AG10803 (cell line): ENCODE data around the gene SIX3.

Source experiments
- DNase-seq: peaks from one replicate; pipeline ENCODE4 v3.0.0; 2010; ENCODE audit warnings: low read depth
- H3K4me3 ChIP-seq: 2 replicates; pipeline ENCODE4 v1.5.1; 2011; ENCODE audit warnings: mild to moderate bottlenecking, low read length, control low read depth
- TF ChIP-seq, protein P1 (sequence below): conservative IDR thresholded peaks from 2 replicates; pipeline ENCODE4 v1.5.1; 2011; ENCODE audit warnings: mild to moderate bottlenecking, low read length, control low read depth, inconsistent platforms

Gene SIX3

DNA sequence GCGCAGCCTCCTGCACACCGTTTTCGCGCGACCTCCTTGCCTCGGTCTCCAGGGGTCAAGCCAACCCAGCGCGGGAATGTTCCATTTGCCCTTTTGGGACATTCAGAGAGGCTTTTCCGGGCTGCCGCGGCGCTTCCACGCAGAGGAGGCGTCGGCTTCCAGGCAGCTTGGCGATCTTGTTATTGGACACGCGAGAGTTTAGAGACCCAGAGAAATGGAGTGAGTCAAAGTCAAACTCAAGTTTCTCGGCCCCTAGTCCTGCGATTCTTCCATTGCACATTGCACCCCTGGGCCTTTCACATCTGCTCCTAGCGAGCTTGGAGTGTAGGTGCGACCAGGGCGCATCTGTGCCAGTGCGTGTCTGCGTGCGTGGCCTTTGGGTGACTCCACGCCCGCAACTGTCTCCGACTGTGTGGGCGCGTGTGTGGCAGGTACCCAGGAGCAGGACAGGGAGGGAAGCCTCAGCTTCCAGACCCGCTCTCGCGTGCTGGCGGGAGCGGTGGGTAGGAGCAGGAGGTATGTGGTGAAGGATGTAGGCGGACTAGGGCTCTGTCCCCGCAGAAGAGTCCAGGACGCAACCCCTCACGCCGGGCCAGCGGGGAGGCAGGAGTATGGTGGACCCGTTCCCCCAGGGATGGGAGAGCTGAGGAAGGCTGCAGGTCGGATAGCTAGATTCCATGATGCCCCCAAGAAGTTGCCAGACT lies 13.5 kb downstream of the SIX3 start:
- no peak for DNase-seq
- peak overlapping the region; percentile 26 for H3K4me3 ChIP-seq
- TF ChIP-seq, protein P1, sequence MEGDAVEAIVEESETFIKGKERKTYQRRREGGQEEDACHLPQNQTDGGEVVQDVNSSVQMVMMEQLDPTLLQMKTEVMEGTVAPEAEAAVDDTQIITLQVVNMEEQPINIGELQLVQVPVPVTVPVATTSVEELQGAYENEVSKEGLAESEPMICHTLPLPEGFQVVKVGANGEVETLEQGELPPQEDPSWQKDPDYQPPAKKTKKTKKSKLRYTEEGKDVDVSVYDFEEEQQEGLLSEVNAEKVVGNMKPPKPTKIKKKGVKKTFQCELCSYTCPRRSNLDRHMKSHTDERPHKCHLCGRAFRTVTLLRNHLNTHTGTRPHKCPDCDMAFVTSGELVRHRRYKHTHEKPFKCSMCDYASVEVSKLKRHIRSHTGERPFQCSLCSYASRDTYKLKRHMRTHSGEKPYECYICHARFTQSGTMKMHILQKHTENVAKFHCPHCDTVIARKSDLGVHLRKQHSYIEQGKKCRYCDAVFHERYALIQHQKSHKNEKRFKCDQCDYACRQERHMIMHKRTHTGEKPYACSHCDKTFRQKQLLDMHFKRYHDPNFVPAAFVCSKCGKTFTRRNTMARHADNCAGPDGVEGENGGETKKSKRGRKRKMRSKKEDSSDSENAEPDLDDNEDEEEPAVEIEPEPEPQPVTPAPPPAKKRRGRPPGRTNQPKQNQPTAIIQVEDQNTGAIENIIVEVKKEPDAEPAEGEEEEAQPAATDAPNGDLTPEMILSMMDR: no peak

DNA sequence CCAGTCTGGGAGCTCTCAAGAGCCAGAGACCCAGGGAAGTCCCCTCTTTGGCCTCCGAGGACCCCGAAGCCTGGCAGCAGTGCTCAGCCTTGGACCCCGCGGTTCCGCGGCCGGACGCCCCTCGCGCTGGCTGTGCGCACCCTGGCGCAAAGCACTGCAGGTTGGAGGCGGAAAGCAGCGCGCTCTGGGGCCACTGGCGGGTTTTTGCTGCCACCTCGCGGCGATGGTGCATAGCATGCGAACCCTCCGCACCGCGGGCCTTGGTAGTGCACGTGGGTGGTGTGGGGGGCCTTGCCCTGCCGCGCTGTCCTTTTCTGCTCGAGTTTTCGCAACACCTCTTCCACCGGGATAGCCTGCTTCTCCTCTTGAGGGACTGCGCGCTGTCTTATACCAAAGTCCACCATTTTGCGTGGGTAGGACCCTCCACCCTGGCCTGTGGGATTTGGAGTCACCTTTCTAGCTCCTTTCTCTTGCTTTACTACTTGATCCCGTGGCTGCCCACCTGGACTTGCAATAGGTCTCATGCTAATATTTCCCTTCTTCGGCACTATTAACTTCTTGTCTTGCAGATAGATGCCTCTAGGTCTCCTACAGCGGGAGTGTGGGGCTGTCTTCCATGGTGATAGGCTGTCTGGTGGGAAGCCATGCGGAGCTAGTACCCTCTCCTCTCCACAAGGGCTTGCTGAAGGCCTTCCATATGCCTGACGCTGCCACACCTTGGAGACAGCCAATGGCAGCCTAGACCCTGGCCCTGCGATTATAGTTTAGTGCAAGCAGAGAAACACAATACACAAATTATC lies 14.3 kb downstream of the SIX3 start:
- DNase-seq: peak; percentile 54
- TF ChIP-seq, protein P1: peak; percentile 76
- H3K4me3 ChIP-seq: peak overlapping the region; percentile 26

DNA sequence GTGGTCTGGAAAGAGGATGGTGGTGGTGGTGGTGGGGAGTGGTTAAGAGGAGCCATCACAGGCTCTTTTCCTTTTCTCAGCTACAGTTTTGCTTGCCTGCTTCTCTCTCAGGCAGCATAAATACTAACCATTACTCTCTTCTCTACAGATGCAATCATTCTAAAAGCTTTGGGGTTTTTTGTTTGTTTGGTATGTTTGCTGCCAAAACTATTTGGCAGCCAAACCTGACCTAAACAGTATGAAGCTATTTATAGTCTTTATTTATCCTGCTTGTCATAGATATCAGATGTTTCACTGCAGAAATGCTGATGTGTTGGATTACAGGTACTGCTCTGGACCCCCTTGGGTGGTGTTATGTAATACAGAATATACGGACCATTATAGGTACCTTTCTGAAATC lies 15.3 kb downstream of the SIX3 start:
- TF ChIP-seq, protein P1: no peak
- H3K4me3 ChIP-seq: no peak overlapping the region

DNA sequence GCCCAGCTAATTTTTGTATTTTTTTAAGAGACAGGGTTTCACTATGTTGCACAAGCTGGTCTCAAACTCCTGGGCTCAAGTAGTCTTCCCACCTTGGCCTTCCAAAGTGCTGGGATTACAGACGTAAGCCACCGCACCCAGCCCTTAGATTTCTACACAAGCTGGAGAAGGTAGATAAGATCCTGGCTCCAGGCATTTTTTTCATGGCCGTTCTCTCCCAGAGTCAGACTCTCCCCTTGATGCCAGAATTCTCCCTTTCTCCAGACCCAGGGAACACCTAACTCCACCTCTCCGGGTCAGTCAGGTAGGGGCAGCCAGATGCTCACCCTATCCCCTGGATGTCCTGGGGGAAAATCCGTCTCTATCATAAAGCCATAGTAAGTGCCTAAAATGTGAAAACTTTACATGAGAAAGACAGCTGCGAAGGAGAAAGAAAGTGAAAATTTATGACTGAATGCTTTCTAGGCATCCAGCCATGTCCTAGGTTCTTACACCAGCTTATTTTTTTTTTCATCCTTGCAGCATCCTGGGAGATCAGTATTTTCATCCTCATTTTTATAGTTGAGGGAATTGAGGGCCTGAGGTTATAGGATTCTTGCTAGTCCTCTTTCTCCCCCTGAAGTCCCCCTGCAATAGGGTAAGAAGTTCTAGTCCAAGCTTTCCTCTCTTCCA lies 16.3 kb downstream of the SIX3 start:
- H3K4me3 ChIP-seq: no peak overlapping the region
- TF ChIP-seq, protein P1: no peak
- no peak for DNase-seq

More for the DNA sequence above, 15.3 kb downstream of the SIX3 start:
- DNase-seq: peak; percentile 40

DNA sequence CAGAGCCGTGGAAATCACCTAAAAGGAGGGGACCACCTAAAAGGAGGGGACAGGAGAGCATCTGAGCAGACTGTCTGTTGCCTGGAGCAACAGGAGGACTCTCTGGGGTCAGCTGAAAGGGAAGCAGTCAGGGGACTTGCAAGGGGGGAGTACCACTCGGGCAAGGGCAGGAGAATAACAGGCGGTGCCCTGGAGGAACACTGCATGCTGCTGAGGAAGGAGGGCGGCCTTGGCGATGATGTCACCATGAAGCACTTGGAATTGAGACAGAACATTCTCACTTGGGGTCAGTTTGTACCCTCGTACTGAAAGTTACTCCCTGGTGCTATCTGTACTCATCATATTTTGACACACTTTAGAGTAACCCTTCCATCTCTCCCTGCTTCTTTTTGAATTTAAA lies 18.4 kb downstream of the SIX3 start:
- DNase-seq: no peak
- TF ChIP-seq, protein P1: no peak
- H3K4me3 ChIP-seq: no peak overlapping the region

DNA sequence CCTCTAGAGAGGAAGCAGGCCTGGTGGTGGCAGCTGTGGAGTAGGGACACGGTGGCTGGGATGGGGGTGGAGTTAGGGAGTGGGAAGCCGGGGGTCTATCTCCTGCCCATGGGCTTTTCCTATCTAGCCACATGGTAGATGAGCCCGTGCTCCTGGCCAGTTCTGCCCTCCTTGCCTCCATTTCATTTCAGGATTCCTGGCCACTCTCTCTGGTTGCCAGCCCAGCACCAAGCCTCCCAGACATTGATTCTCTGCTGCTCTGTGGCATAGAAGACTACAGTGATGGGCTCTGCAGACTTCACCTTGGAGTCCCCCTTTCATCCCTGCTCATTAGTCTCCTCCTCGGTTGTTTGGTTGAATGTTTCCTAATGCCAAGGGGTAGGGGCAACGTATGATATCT lies 19.4 kb downstream of the SIX3 start:
- TF ChIP-seq, protein P1: no peak
- DNase-seq: no peak
- H3K4me3 ChIP-seq: no peak overlapping the region
